SK-N-SH treated with all-trans-retinoic acid at 6 μM for 48 hours (cell line): ENCODE data around the gene PRKCB.

ENCODE experiments used
- ATAC-seq: fragments of 200-7000 bp; cut with Tn5 transposase; 3 replicates; pipeline ENCODE4 v1.9.1; 2020; ENCODE audit warnings: mild to moderate bottlenecking, moderate library complexity
- ARNTL ChIP-seq: fragments of 450-650 bp; formaldehyde crosslinking; IDR thresholded peaks from 2 replicates; pipeline ENCODE4 v1.5.0; 2020; ENCODE audit warnings: low read depth, mild to moderate bottlenecking, moderate library complexity, borderline replicate concordance
- BACH2 ChIP-seq: fragments of 250-450 bp; sonication (Bioruptor Pico); IDR thresholded peaks from 2 replicates; pipeline ENCODE4 v1.9.0; 2021; ENCODE audit warnings: mild to moderate bottlenecking, borderline replicate concordance
- CSDC2 ChIP-seq: fragments of 250-450 bp; sonication (Bioruptor Pico); IDR thresholded peaks from 2 replicates; pipeline ENCODE4 v1.5.0; 2020; ENCODE audit warnings: mild to moderate bottlenecking, moderate library complexity
- GLIS3 ChIP-seq: fragments of 250-450 bp; sonication (Bioruptor Pico); IDR thresholded peaks from 2 replicates; pipeline ENCODE4 v1.5.0; 2020; ENCODE audit warnings: mild to moderate bottlenecking, moderate library complexity
- ISL1 ChIP-seq: fragments of 250-450 bp; sonication (Bioruptor Pico); IDR thresholded peaks from 2 replicates; pipeline ENCODE4 v2.1.2; 2022; ENCODE audit warnings: mild to moderate bottlenecking, moderate library complexity
- PPARA ChIP-seq: fragments of 250-450 bp; sonication (Bioruptor Pico); IDR thresholded peaks from 2 replicates; pipeline ENCODE4 v1.5.0; 2020; ENCODE audit warnings: mild to moderate bottlenecking, borderline replicate concordance
- SNAI2 ChIP-seq: fragments of 250-450 bp; sonication (Bioruptor Pico); IDR thresholded peaks from 2 replicates; pipeline ENCODE4 v1.5.0; 2020; ENCODE audit warnings: mild to moderate bottlenecking, moderate library complexity
- TCF4 ChIP-seq: fragments of 250-450 bp; sonication (Bioruptor Pico); IDR thresholded peaks from 2 replicates; pipeline ENCODE4 v1.8.0; 2021; ENCODE audit warnings: mild to moderate bottlenecking, moderate library complexity, borderline replicate concordance
- ZC3H10 ChIP-seq: fragments of 250-450 bp; sonication (Bioruptor Pico); IDR thresholded peaks from 2 replicates; pipeline ENCODE4 v1.5.1; 2021; ENCODE audit warnings: mild to moderate bottlenecking, moderate library complexity
- ZFP3 ChIP-seq: fragments of 250-450 bp; sonication (Bioruptor Pico); IDR thresholded peaks from 2 replicates; pipeline ENCODE4 v1.5.0; 2020; ENCODE audit warnings: mild to moderate bottlenecking, moderate library complexity
- ZFP30 ChIP-seq: fragments of 450-650 bp; formaldehyde crosslinking; IDR thresholded peaks from 2 replicates; pipeline ENCODE4 v1.5.0; 2022; ENCODE audit warnings: mild to moderate bottlenecking, moderate library complexity
- ZNF565 ChIP-seq: fragments of 450-650 bp; formaldehyde crosslinking; conservative IDR thresholded peaks from 2 replicates; pipeline ENCODE4 v1.5.0; 2020; ENCODE audit warnings: low read depth, mild to moderate bottlenecking, moderate library complexity
- ZNF70 ChIP-seq: fragments of 450-650 bp; formaldehyde crosslinking; IDR thresholded peaks from 2 replicates; pipeline ENCODE4 v1.5.0; 2020; ENCODE audit warnings: mild to moderate bottlenecking, moderate library complexity
- ZNF8 ChIP-seq: fragments of 450-650 bp; formaldehyde crosslinking; IDR thresholded peaks from 2 replicates; pipeline ENCODE4 v1.5.0; 2020; ENCODE audit warnings: mild to moderate bottlenecking, moderate library complexity
- TF ChIP-seq, protein P1 (sequence below): fragments of 250-450 bp; sonication (Bioruptor Pico); IDR thresholded peaks from 2 replicates; pipeline ENCODE4 v1.5.0; 2020; ENCODE audit warnings: mild to moderate bottlenecking, moderate library complexity
- TF ChIP-seq, protein P2 (sequence below): fragments of 250-450 bp; sonication (Bioruptor Pico); IDR thresholded peaks from 2 replicates; pipeline ENCODE4 v1.5.1; 2020; ENCODE audit warnings: low read depth, mild to moderate bottlenecking, moderate library complexity
- TF ChIP-seq, protein P3 (sequence below): fragments of 250-450 bp; sonication (Bioruptor Pico); IDR thresholded peaks from 2 replicates; pipeline ENCODE4 v1.8.0; 2021; ENCODE audit warnings: low read depth, mild to moderate bottlenecking, moderate library complexity, borderline replicate concordance
- TF ChIP-seq, protein P4 (sequence below): fragments of 250-450 bp; sonication (Bioruptor Pico); IDR thresholded peaks from 2 replicates; pipeline ENCODE4 v1.8.0; 2020; ENCODE audit warnings: mild to moderate bottlenecking, moderate library complexity, borderline replicate concordance
- TF ChIP-seq, protein P5 (sequence below): fragments of 250-450 bp; sonication (Bioruptor Pico); IDR thresholded peaks from 2 replicates; pipeline ENCODE4 v1.5.1; 2021; ENCODE audit warnings: mild to moderate bottlenecking, moderate library complexity

Gene PRKCB

DNA sequence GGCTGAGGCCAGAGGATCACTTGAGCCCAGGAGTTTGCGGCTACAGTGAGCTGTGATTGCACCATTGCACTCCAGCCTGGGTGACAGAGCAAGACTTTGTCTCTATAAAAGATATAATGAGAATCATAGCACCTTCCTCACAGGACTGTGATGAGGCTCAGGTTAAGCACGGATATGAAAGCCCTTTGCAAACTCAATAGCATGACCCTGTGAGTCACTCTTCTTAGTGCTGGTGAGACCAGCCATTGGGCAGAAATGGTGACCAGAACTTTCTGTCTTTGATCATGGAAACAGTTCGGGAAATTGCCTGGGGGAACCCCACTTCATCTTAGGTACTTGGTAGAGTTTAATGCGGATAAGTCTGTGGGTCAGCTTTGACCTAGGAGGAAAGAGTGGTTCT is 144.2 kb downstream of the PRKCB start:
- TF ChIP-seq, protein P1, sequence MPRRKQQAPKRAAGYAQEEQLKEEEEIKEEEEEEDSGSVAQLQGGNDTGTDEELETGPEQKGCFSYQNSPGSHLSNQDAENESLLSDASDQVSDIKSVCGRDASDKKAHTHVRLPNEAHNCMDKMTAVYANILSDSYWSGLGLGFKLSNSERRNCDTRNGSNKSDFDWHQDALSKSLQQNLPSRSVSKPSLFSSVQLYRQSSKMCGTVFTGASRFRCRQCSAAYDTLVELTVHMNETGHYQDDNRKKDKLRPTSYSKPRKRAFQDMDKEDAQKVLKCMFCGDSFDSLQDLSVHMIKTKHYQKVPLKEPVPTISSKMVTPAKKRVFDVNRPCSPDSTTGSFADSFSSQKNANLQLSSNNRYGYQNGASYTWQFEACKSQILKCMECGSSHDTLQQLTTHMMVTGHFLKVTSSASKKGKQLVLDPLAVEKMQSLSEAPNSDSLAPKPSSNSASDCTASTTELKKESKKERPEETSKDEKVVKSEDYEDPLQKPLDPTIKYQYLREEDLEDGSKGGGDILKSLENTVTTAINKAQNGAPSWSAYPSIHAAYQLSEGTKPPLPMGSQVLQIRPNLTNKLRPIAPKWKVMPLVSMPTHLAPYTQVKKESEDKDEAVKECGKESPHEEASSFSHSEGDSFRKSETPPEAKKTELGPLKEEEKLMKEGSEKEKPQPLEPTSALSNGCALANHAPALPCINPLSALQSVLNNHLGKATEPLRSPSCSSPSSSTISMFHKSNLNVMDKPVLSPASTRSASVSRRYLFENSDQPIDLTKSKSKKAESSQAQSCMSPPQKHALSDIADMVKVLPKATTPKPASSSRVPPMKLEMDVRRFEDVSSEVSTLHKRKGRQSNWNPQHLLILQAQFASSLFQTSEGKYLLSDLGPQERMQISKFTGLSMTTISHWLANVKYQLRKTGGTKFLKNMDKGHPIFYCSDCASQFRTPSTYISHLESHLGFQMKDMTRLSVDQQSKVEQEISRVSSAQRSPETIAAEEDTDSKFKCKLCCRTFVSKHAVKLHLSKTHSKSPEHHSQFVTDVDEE (CRISPR knock-in tag) = no peak
- no peak for ATAC-seq

DNA sequence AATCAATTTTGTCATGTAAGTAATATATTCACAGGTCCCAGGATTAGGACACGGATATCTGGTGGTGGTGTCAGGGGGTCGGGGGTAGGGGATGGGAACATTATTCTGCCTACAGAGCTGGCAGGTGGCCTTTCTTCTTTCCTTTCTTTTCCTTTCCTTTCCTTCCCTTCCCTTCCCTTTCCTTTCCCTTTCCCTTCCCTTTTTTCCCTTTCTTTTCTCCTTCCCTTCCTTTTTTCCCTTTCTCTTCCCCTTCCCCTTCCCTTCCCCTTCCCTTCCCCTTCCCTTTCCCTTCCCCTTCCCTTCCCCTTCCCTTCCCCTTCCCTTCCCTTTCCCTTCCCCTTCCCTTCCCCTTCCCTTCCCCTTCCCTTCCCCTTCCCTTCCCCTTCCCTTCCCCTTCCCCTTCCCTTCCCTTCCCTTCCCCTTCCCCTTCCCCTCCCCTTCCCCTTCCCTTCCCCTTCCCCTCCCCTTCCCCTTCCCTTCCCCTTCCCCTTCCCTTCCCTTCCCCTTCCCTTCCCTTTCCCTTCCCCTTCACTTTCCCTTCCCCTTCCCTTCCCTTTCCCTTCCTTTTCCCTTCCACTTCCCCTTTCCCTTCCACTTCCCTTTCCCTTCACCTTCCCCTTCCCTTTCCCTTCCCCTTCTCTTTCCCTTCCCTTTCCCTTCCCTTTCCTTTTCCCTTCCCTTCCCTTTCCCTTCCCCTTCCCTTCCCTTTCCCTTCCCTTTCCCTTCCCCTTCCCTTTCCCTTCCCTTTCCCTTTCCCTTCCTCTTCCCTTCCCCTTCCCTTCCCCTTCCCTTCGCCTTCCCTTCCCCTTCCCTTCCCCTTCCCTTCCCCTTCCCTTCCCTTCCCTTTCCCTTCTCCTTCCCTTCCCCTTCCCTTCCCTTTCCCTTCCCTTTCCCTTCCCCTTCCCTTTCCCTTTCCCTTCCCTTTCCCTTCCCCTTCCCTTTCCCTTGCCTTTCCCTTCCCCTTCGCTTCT is 145.9 kb downstream of the PRKCB start:
- ATAC-seq = no peak
- TF ChIP-seq, protein P2, sequence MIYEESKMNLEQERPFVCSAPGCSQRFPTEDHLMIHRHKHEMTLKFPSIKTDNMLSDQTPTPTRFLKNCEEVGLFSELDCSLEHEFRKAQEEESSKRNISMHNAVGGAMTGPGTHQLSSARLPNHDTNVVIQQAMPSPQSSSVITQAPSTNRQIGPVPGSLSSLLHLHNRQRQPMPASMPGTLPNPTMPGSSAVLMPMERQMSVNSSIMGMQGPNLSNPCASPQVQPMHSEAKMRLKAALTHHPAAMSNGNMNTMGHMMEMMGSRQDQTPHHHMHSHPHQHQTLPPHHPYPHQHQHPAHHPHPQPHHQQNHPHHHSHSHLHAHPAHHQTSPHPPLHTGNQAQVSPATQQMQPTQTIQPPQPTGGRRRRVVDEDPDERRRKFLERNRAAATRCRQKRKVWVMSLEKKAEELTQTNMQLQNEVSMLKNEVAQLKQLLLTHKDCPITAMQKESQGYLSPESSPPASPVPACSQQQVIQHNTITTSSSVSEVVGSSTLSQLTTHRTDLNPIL (CRISPR knock-in tag) = no peak
- no peak for TF ChIP-seq ARNTL
- no peak for TF ChIP-seq GLIS3
- TF ChIP-seq ZNF8 (CRISPR knock-in tag) = no peak
- TF ChIP-seq ZNF70 (CRISPR knock-in tag) = no peak
- no peak for TF ChIP-seq ZFP3
- TF ChIP-seq ZNF565 (CRISPR knock-in tag) = no peak
- TF ChIP-seq, all 23 proteins: peak for 0

DNA sequence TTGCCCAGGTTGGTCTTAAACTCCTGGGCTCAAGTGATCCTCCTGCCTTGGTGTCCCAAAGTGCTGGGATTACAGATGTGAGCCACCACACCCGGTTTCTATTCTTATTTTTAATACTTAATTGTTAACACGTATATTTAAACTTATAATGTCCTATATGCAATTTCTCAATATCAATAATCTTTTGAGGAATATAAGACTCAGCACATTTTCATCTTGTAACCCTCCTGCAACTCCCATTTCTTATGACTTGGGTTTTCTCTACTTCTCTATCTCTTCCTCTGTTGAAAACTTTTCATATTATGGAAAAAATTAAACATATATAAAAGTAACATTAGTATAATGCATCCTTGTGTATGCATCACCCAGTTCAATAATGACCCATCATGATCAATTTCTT is 150.7 kb downstream of the PRKCB start:
- no peak for TF ChIP-seq CSDC2
- TF ChIP-seq, all 23 proteins: peak for 0
- ATAC-seq = no peak

DNA sequence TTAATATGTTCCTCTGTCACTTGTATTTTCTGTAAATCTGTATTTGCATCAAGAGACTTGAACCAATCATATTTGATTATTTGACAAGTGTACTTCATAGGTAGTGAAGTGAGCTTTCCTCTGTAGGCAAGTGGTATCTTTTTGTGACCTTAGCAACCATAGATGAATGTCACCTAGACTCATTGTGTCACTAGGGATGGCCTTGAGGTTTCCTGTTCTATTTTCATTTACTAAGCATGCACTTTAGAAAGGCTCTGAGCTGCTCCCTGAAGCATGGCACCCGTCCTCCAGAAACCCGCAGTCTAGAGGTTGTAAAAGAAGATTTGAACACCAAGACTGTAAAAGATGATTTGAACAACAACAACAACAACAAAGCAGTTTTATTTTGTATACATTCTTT is 151.7 kb downstream of the PRKCB start:
- no peak for TF ChIP-seq CSDC2
- TF ChIP-seq, protein P3, sequence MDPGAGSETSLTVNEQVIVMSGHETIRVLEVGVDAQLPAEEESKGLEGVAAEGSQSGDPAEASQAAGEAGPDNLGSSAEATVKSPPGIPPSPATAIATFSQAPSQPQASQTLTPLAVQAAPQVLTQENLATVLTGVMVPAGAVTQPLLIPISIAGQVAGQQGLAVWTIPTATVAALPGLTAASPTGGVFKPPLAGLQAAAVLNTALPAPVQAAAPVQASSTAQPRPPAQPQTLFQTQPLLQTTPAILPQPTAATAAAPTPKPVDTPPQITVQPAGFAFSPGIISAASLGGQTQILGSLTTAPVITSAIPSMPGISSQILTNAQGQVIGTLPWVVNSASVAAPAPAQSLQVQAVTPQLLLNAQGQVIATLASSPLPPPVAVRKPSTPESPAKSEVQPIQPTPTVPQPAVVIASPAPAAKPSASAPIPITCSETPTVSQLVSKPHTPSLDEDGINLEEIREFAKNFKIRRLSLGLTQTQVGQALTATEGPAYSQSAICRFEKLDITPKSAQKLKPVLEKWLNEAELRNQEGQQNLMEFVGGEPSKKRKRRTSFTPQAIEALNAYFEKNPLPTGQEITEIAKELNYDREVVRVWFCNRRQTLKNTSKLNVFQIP (CRISPR knock-in tag) = no peak
- no peak for TF ChIP-seq ZC3H10 (CRISPR knock-in tag)
- TF ChIP-seq, all 23 proteins: peak for 0
- ATAC-seq = no peak

DNA sequence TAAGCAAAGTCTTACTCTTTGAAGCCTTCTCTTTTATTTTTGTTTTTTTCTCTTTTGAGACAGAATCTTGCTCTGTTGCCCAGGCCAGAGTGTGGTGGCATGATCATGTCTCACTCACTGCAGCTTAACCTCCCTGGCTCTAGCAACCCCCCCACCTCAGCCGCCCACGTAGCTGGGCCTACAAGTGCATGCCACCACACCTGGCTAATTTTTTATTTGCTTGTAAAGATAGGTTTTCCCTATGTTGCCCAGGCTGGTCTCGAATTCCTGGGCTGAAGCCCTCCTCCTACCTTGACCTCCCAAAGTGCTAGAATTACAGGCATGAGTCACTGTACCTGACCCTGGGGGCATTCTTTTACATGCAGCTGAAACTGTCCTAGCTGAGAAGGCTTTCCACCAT is 154.7 kb downstream of the PRKCB start:
- no peak for ATAC-seq
- TF ChIP-seq GLIS3 = no peak
- TF ChIP-seq ZNF8 (CRISPR knock-in tag) = no peak
- no peak for TF ChIP-seq PPARA (CRISPR knock-in tag)
- no peak for TF ChIP-seq ZFP30
- TF ChIP-seq, protein P4, sequence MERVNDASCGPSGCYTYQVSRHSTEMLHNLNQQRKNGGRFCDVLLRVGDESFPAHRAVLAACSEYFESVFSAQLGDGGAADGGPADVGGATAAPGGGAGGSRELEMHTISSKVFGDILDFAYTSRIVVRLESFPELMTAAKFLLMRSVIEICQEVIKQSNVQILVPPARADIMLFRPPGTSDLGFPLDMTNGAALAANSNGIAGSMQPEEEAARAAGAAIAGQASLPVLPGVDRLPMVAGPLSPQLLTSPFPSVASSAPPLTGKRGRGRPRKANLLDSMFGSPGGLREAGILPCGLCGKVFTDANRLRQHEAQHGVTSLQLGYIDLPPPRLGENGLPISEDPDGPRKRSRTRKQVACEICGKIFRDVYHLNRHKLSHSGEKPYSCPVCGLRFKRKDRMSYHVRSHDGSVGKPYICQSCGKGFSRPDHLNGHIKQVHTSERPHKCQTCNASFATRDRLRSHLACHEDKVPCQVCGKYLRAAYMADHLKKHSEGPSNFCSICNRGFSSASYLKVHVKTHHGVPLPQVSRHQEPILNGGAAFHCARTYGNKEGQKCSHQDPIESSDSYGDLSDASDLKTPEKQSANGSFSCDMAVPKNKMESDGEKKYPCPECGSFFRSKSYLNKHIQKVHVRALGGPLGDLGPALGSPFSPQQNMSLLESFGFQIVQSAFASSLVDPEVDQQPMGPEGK (CRISPR knock-in tag) = no peak
- no peak for TF ChIP-seq ZNF565 (CRISPR knock-in tag)
- TF ChIP-seq ISL1 (CRISPR knock-in tag) = no peak
- TF ChIP-seq, protein P1 (CRISPR knock-in tag) = no peak
- TF ChIP-seq TCF4 = no peak
- no peak for TF ChIP-seq SNAI2 (CRISPR knock-in tag)
- no peak for TF ChIP-seq ARNTL
- TF ChIP-seq, protein P5, sequence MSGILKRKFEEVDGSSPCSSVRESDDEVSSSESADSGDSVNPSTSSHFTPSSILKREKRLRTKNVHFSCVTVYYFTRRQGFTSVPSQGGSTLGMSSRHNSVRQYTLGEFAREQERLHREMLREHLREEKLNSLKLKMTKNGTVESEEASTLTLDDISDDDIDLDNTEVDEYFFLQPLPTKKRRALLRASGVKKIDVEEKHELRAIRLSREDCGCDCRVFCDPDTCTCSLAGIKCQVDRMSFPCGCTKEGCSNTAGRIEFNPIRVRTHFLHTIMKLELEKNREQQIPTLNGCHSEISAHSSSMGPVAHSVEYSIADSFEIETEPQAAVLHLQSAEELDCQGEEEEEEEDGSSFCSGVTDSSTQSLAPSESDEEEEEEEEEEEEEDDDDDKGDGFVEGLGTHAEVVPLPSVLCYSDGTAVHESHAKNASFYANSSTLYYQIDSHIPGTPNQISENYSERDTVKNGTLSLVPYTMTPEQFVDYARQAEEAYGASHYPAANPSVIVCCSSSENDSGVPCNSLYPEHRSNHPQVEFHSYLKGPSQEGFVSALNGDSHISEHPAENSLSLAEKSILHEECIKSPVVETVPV = no peak
- TF ChIP-seq, protein P3 (CRISPR knock-in tag) = no peak
- no peak for TF ChIP-seq BACH2 (CRISPR knock-in tag)
